ENCODE results near the gene LRTM1.

Gene LRTM1

DNA sequence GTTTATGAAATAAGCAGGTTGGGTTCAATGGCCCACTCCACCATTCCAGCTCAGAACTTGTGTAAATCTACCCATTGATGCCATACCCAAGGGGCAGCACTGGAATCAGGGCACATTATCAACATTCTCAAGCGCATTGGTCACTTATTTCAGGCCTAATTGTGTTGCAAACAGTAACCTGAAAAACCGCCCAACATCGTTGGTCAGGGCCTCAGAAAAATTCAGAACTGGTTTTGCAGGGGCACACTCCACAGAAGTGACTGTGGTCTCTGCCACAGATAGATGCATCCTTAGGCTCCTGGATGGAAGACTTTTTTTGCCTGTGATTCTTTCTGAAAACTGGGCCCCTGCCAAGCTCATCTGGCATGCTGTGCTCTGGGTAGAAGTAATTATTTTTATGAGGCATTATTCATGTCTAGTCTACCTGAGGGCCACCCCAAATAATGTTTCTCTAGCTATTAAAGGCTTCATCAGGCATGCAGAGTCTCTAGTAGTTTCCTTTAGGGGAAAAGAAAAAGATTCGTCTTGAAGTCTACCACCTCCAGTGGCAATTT is 21.7 kb upstream of the LRTM1 start:
- no peak overlapping the region for H3K4me3 ChIP-seq (ENCODE audit: insufficient read depth, low read depth, low read length)
- peaks cover 2% of the 10 kb centered on the region for H3K4me1 ChIP-seq (ENCODE audit: control insufficient read depth, insufficient read depth, low read length)
- no peak overlapping the region for H3K27ac ChIP-seq (ENCODE audit: insufficient read depth, low read depth, low read length, poor library complexity, severe bottlenecking)
- no peaks in the 10 kb centered on the region for H3K27me3 ChIP-seq (ENCODE audit: control insufficient read depth, insufficient read depth, low read length, poor library complexity, severe bottlenecking)
- 93% methylated on average over 4 of the region's 4 CpGs for WGBS, 2 experiments
- no peaks in the 10 kb centered on the region for H3K9me3 ChIP-seq (ENCODE audit: control insufficient read depth, low read length)
- no peaks in the 10 kb centered on the region for H3K36me3 ChIP-seq (ENCODE audit: control insufficient read depth, insufficient read depth, low read length)

- Histone ChIP-seq H3K4me3 (ENCODE audit: insufficient read depth, low read depth, low read length) (no peak overlapping the region), H3K36me3 (ENCODE audit: control insufficient read depth, insufficient read depth, low read length) (no peaks in the 10 kb centered on the region), H3K27ac (ENCODE audit: insufficient read depth, low read depth, low read length, poor library complexity, severe bottlenecking) (no peak overlapping the region), H3K27me3 (ENCODE audit: control insufficient read depth, insufficient read depth, low read length, poor library complexity, severe bottlenecking) (no peaks in the 10 kb centered on the region), H3K9me3 (ENCODE audit: control insufficient read depth, low read length) (no peaks in the 10 kb centered on the region), H3K4me1 (ENCODE audit: control insufficient read depth, insufficient read depth, low read length) (peaks cover 4% of the 10 kb centered on the region)
- 93 to 94% methylated on average over 7 of the region's 7 CpGs for WGBS, 2 experiments
These were observed 14.0 kb upstream of the LRTM1 start for GRCh38 chr3:54941690-54942362.

DNA sequence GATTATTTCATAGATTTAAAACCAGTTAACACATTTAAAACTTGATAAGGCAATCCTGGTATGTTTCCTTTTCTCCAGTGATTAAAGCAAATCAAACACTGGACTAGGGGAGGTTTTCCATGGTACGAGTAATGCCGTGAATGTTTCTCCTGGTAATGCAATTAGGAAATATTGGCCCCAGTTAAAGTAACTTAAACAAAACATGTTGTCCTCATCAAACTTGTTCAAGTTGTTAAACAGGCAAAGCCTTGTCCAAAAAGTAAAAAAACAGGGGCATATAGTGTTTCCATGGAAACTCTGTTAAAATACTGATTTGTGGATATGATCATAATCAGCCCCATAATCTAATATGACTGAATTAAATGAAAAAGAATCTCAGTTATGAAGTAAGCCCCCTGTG is 13.1 kb upstream of the LRTM1 start:
- peaks cover 4% of the 10 kb centered on the region for H3K4me1 ChIP-seq (ENCODE audit: control insufficient read depth, insufficient read depth, low read length)
- H3K27ac ChIP-seq (ENCODE audit: insufficient read depth, low read depth, low read length, poor library complexity, severe bottlenecking) = no peak overlapping the region
- H3K27me3 ChIP-seq (ENCODE audit: control insufficient read depth, insufficient read depth, low read length, poor library complexity, severe bottlenecking) = no peaks in the 10 kb centered on the region
- H3K36me3 ChIP-seq (ENCODE audit: control insufficient read depth, insufficient read depth, low read length) = no peaks in the 10 kb centered on the region
- H3K9me3 ChIP-seq (ENCODE audit: control insufficient read depth, low read length) = no peaks in the 10 kb centered on the region
- no peak overlapping the region for H3K4me3 ChIP-seq (ENCODE audit: insufficient read depth, low read depth, low read length)
- 94 to 100% methylated on average over 2 of the region's 2 CpGs for WGBS, 2 experiments

GRCh38 chr3:54939557-54940300 is 11.9 kb upstream of the LRTM1 start:
- Histone ChIP-seq H3K36me3 (ENCODE audit: control insufficient read depth, insufficient read depth, low read length) (no peaks in the 10 kb centered on the region), H3K27ac (ENCODE audit: insufficient read depth, low read depth, low read length, poor library complexity, severe bottlenecking) (no peak overlapping the region), H3K9me3 (ENCODE audit: control insufficient read depth, low read length) (no peaks in the 10 kb centered on the region), H3K4me1 (ENCODE audit: control insufficient read depth, insufficient read depth, low read length) (peaks cover 4% of the 10 kb centered on the region), H3K27me3 (ENCODE audit: control insufficient read depth, insufficient read depth, low read length, poor library complexity, severe bottlenecking) (no peaks in the 10 kb centered on the region), H3K4me3 (ENCODE audit: insufficient read depth, low read depth, low read length) (no peak overlapping the region)
- 59 to 66% methylated on average over 6 of the region's 6 CpGs for WGBS, 2 experiments

GRCh38 chr3:54936561-54936960 is 8.7 kb upstream of the LRTM1 start:
- Histone ChIP-seq H3K4me1 (ENCODE audit: control insufficient read depth, insufficient read depth, low read length) (peaks cover 5% of the 10 kb centered on the region), H3K9me3 (ENCODE audit: control insufficient read depth, low read length) (no peaks in the 10 kb centered on the region), H3K27me3 (ENCODE audit: control insufficient read depth, insufficient read depth, low read length, poor library complexity, severe bottlenecking) (no peaks in the 10 kb centered on the region), H3K27ac (ENCODE audit: insufficient read depth, low read depth, low read length, poor library complexity, severe bottlenecking) (no peak overlapping the region), H3K4me3 (ENCODE audit: insufficient read depth, low read depth, low read length) (no peak overlapping the region), H3K36me3 (ENCODE audit: control insufficient read depth, insufficient read depth, low read length) (no peaks in the 10 kb centered on the region)
- WGBS, 2 experiments = 70% methylated on average over 5 of the region's 5 CpGs

DNA sequence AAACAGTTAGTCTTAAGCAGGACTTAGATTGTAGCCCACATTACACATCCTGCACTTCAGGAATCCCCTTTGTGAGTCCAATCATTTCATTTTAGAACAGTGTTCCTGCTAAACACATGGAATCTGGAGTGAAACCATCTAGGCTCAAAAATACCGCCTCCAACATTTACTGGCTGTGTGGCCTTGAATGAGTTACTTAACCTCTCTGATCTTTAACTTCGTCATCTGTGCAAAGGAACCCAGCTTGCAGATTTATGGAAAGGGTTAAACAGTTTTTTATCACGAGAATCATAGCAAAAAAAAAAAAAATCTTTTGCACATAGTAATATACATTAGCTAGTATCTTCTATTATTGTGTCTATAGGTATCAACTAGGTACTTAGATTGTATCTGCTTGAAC is 8.0 kb upstream of the LRTM1 start:
- WGBS, 2 experiments = 92 to 100% methylated on average over 2 of the region's 3 CpGs
- no peaks in the 10 kb centered on the region for H3K9me3 ChIP-seq (ENCODE audit: control insufficient read depth, low read length)
- H3K36me3 ChIP-seq (ENCODE audit: control insufficient read depth, insufficient read depth, low read length) = no peaks in the 10 kb centered on the region
- H3K27ac ChIP-seq (ENCODE audit: insufficient read depth, low read depth, low read length, poor library complexity, severe bottlenecking) = no peak overlapping the region
- peaks cover 8% of the 10 kb centered on the region for H3K4me1 ChIP-seq (ENCODE audit: control insufficient read depth, insufficient read depth, low read length)
- H3K4me3 ChIP-seq (ENCODE audit: insufficient read depth, low read depth, low read length) = no peak overlapping the region
- no peaks in the 10 kb centered on the region for H3K27me3 ChIP-seq (ENCODE audit: control insufficient read depth, insufficient read depth, low read length, poor library complexity, severe bottlenecking)

GRCh38 chr3:54932606-54933005 is 4.7 kb upstream of the LRTM1 start:
- Histone ChIP-seq H3K4me3 (ENCODE audit: insufficient read depth, low read depth, low read length) (no peak overlapping the region), H3K9me3 (ENCODE audit: control insufficient read depth, low read length) (no peaks in the 10 kb centered on the region), H3K27ac (ENCODE audit: insufficient read depth, low read depth, low read length, poor library complexity, severe bottlenecking) (no peak overlapping the region), H3K4me1 (ENCODE audit: control insufficient read depth, insufficient read depth, low read length) (peaks cover 16% of the 10 kb centered on the region), H3K27me3 (ENCODE audit: control insufficient read depth, insufficient read depth, low read length, poor library complexity, severe bottlenecking) (no peaks in the 10 kb centered on the region), H3K36me3 (ENCODE audit: control insufficient read depth, insufficient read depth, low read length) (no peaks in the 10 kb centered on the region)
- 90 to 94% methylated on average over 4 of the region's 4 CpGs for WGBS, 2 experiments

GRCh38 chr3:54931182-54931581 is 3.3 kb upstream of the LRTM1 start:
- Histone ChIP-seq H3K4me1 (ENCODE audit: control insufficient read depth, insufficient read depth, low read length) (peaks cover 16% of the 10 kb centered on the region), H3K27ac (ENCODE audit: insufficient read depth, low read depth, low read length, poor library complexity, severe bottlenecking) (no peak overlapping the region), H3K27me3 (ENCODE audit: control insufficient read depth, insufficient read depth, low read length, poor library complexity, severe bottlenecking) (no peaks in the 10 kb centered on the region), H3K36me3 (ENCODE audit: control insufficient read depth, insufficient read depth, low read length) (no peaks in the 10 kb centered on the region), H3K4me3 (ENCODE audit: insufficient read depth, low read depth, low read length) (no peak overlapping the region), H3K9me3 (ENCODE audit: control insufficient read depth, low read length) (no peaks in the 10 kb centered on the region)
- 45 to 59% methylated on average over 4 of the region's 4 CpGs for WGBS, 2 experiments

GRCh38 chr3:54918516-54918915 is 9.3 kb downstream of the LRTM1 start:
- Histone ChIP-seq H3K4me3 (ENCODE audit: insufficient read depth, low read depth, low read length) (no peak overlapping the region), H3K36me3 (ENCODE audit: control insufficient read depth, insufficient read depth, low read length) (no peaks in the 10 kb centered on the region), H3K9me3 (ENCODE audit: control insufficient read depth, low read length) (no peaks in the 10 kb centered on the region), H3K27me3 (ENCODE audit: control insufficient read depth, insufficient read depth, low read length, poor library complexity, severe bottlenecking) (no peaks in the 10 kb centered on the region), H3K4me1 (ENCODE audit: control insufficient read depth, insufficient read depth, low read length) (no peaks in the 10 kb centered on the region), H3K27ac (ENCODE audit: insufficient read depth, low read depth, low read length, poor library complexity, severe bottlenecking) (no peak overlapping the region)
- 94 to 95% methylated on average over 12 of the region's 12 CpGs for WGBS, 2 experiments

DNA sequence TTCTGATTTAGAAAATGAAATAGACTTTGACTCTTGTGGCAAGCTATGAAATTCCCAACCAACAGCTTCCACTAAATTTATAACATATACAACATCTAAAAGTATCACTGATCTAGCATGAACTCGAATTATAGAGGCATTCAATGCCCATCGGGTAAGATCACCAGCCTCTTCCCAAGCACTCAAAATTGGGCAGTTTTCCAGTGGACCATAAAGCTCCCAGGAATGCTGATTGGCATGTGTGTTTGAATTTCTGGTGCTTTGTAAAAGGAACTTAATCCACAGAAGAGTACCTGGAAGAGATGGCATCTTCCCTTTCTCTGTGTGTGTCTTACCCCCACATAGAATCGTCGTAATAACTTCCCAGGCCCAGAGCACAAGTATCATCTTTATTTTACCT is 10.0 kb downstream of the LRTM1 start:
- Histone ChIP-seq H3K27ac (ENCODE audit: insufficient read depth, low read depth, low read length, poor library complexity, severe bottlenecking) (no peak overlapping the region), H3K4me3 (ENCODE audit: insufficient read depth, low read depth, low read length) (no peak overlapping the region), H3K9me3 (ENCODE audit: control insufficient read depth, low read length) (no peaks in the 10 kb centered on the region), H3K27me3 (ENCODE audit: control insufficient read depth, insufficient read depth, low read length, poor library complexity, severe bottlenecking) (no peaks in the 10 kb centered on the region), H3K36me3 (ENCODE audit: control insufficient read depth, insufficient read depth, low read length) (no peaks in the 10 kb centered on the region), H3K4me1 (ENCODE audit: control insufficient read depth, insufficient read depth, low read length) (no peaks in the 10 kb centered on the region)
- 79 to 86% methylated on average over 4 of the region's 4 CpGs for WGBS, 2 experiments

All from ectodermal cell (in vitro differentiated cells).